GM12891 (cell line): ENCODE data around the gene LHB.

Experiments used
- POLR2A ChIP-seq: IDR thresholded peaks from 2 replicates; pipeline ENCODE4 v1.6.1; 2011; ENCODE audit warnings: low read depth, low read length, control low read depth
- POLR2AphosphoS5 ChIP-seq: IDR thresholded peaks from 2 replicates; pipeline ENCODE4 v1.6.1; 2011; ENCODE audit warnings: low read depth, low read length, control low read depth
- SPI1 ChIP-seq: IDR thresholded peaks from 2 replicates; pipeline ENCODE4 v1.6.1; 2011; ENCODE audit warnings: low read depth, low read length, control low read depth
- TAF1 ChIP-seq: IDR thresholded peaks from 2 replicates; pipeline ENCODE4 v1.6.1; 2011; ENCODE audit warnings: low read depth, low read length, control low read depth

- TF ChIP-seq POLR2A (no peak), TAF1 (no peak), POLR2AphosphoS5 (no peak), SPI1 (no peak)
These were observed 7.1 kb downstream of the LHB start for GRCh38 chr19:49009828-49010227.
